Uterus (tissue), 2 donors: Measurements from ENCODE around the gene TIMM44.

Experiments used
- POLR2A ChIP-seq, 2 donors: fragments of 450-650 bp; IDR thresholded peaks; one replicate each; pipeline ENCODE4 v1.6.1; 2016; ENCODE audit warnings: antibody characterized with exemption in 2 of 2, mild to moderate bottlenecking in 1 of 2, moderate library complexity in 1 of 2
- TF ChIP-seq, protein P1 (sequence below), 4 experiments: fragments of 200-600 bp in 2 of 4; fragments of 450-650 bp in 2 of 4; sonication (generic) in 2 of 4; IDR thresholded peaks; one replicate each; pipeline ENCODE4 v1.5.1; 2016 to 2019; ENCODE audit warnings: antibody characterized with exemption in 4 of 4, mild to moderate bottlenecking in 2 of 4, moderate library complexity in 1 of 4

DNA sequence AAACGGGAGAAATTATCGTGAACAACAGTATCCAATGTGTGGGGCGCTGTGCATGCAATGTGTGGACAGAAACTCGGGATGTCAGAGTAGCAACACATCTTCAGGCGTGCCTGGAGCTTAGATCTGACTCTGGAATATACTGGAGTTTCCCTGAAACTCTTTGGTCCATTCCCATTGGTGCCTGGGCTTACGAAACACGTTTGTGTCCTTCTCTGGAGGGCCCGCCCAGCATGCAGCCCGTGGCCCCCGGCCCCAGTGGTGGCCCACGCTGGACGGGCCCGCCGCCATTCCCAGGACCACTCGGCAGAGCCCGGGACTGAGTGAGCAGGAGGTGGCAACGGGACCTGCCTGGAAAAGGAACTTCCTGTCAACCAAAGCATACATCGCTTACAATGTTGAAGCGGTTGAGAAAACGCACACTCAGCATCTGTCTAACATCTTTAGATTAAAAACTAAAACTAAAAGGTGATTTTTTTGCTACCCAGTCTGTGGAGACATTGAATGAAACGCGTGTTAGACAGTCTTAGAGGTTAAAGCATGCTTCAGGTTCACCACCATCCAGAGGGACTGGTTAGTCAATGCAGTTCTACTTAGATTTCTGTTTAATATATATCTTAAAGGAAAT, 19.3 kb upstream of the TIMM44 start:
- TF ChIP-seq, protein P1, sequence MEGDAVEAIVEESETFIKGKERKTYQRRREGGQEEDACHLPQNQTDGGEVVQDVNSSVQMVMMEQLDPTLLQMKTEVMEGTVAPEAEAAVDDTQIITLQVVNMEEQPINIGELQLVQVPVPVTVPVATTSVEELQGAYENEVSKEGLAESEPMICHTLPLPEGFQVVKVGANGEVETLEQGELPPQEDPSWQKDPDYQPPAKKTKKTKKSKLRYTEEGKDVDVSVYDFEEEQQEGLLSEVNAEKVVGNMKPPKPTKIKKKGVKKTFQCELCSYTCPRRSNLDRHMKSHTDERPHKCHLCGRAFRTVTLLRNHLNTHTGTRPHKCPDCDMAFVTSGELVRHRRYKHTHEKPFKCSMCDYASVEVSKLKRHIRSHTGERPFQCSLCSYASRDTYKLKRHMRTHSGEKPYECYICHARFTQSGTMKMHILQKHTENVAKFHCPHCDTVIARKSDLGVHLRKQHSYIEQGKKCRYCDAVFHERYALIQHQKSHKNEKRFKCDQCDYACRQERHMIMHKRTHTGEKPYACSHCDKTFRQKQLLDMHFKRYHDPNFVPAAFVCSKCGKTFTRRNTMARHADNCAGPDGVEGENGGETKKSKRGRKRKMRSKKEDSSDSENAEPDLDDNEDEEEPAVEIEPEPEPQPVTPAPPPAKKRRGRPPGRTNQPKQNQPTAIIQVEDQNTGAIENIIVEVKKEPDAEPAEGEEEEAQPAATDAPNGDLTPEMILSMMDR (IDR thresholded peaks at IDR 0.05): no peak
- TF ChIP-seq POLR2A (IDR thresholded peaks at IDR 0.05): no peak
